HS-27A (cell line): Measurements from ENCODE around the gene PRMT7.

Experiments
- DNase-seq: peaks from one replicate; pipeline ENCODE4 v3.0.0-alpha.2; 2012; ENCODE audit warnings: low read depth, missing footprints

The PRMT7 gene

GRCh38 chr16:68306633-68307032, 4.2 kb upstream of the PRMT7 start:
- no peak for DNase-seq

GRCh38 chr16:68309799-68310198, 1.0 kb upstream of the PRMT7 start:
- no peak for DNase-seq

GRCh38 chr16:68310437-68310773, 414 bp upstream of the PRMT7 start:
- no peak for DNase-seq

- DNase-seq: no peak
These were observed 2.3 kb downstream of the PRMT7 start for GRCh38 chr16:68313116-68313515.

- no peak for DNase-seq
These were observed 8.5 kb downstream of the PRMT7 start for GRCh38 chr16:68319185-68319908.

- no peak for DNase-seq
These were observed 13.5 kb downstream of the PRMT7 start for GRCh38 chr16:68324336-68324735.

- no peak for DNase-seq
These were observed 14.1 kb downstream of the PRMT7 start for GRCh38 chr16:68324780-68325357.

- peak; percentile 34 for DNase-seq
These were observed 17.5 kb downstream of the PRMT7 start for GRCh38 chr16:68328151-68328859.

GRCh38 chr16:68328860-68329390, 18.1 kb downstream of the PRMT7 start:
- DNase-seq: no peak

GRCh38 chr16:68331879-68332410, 21.1 kb downstream of the PRMT7 start:
- no peak for DNase-seq

GRCh38 chr16:68332411-68333121, 21.7 kb downstream of the PRMT7 start:
- no peak for DNase-seq

- no peak for DNase-seq
These were observed 24.4 kb downstream of the PRMT7 start for GRCh38 chr16:68335175-68335574.

GRCh38 chr16:68338326-68339119, 27.7 kb downstream of the PRMT7 start:
- no peak for DNase-seq

- no peak for DNase-seq
These were observed 28.4 kb downstream of the PRMT7 start for GRCh38 chr16:68339214-68339613.

- DNase-seq: no peak
These were observed 31.8 kb downstream of the PRMT7 start for GRCh38 chr16:68342620-68343019.

GRCh38 chr16:68343137-68343536, 32.3 kb downstream of the PRMT7 start:
- DNase-seq: no peak

- DNase-seq: no peak
These were observed 33.4 kb downstream of the PRMT7 start for GRCh38 chr16:68344252-68344651.

GRCh38 chr16:68345351-68345810, 34.6 kb downstream of the PRMT7 start:
- DNase-seq: no peak

- no peak for DNase-seq
These were observed 35.3 kb downstream of the PRMT7 start for GRCh38 chr16:68345958-68346635.

GRCh38 chr16:68346892-68347480, 36.2 kb downstream of the PRMT7 start:
- DNase-seq: no peak
